SKM-1 (cell line): ENCODE data around the gene CCDC180.
"Not testable (repeated sequence)": the region's sequence is repeated elsewhere in the genome, so short reads cannot be mapped to it uniquely, and the experiment has no call there.

Experiments
- DNase-seq: peaks from one replicate; lab custom pipeline; 2025; ENCODE audit not compliant: unreplicated experiment; lab: John Stamatoyannopoulos, UW

CCDC180 gene

GRCh38 chr9:97310896-97311295 is 3.4 kb downstream of the CCDC180 start:
- no peak for DNase-seq

DNA sequence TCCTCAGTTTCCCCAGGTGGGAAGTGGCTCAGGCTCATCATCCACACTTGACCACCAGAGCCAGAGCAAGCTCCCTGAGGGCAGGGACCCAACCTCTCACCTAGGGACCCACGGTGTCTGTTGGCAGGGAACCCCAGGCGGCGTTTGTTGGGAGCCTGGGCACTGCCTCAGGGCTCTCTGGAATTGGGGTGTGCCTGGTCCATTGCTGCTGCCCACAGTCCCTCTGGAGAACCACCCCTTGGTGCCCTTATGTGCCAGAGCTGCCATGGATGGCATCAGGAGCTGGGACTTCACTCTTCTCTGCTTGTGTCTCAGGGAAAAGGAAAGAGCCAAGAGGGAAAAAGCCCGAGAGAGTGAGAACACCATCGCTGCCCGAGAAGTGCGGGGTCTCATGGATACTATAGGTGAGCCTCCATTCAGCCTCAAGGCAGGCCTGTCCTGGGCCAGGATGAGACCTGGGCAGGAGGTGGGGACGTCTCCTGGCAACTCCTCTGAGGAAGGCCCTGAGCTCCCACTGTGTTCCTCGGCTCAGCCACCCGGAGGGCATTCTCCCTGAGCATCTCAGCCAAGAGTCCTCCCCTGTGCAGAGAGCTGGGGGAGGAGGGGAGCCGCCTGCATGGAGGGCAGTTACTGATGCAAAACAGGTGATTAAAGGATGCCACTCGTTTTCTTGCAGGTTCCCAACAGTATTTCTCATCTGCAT is 4.5 kb downstream of the CCDC180 start:
- no peak for DNase-seq

- no peak for DNase-seq
Observed at GRCh38 chr9:97312556-97312955, 5.1 kb downstream of the CCDC180 start.

- DNase-seq, result no peak
Observed at GRCh38 chr9:97313243-97313642, 5.8 kb downstream of the CCDC180 start.

DNA sequence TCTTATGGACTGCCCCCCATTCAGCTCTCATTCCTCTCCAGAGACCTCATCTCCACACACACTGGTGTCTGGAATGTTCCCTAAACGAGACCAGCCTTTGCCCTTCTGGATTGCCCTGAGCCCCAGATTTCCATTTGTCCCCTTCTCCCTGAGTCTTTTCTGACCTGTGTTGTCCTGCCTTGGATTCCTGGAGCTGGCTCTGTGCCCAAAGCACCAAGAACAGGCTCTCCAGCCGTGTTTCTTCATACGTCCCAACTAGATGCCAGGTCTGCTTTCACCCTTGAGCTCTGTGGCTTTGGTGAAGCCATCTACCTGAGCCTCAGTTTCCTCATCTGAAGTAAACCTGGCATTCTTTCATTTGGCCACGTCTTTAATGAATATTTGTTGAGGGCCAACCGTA is 6.3 kb downstream of the CCDC180 start:
- DNase-seq, result no peak

DNA sequence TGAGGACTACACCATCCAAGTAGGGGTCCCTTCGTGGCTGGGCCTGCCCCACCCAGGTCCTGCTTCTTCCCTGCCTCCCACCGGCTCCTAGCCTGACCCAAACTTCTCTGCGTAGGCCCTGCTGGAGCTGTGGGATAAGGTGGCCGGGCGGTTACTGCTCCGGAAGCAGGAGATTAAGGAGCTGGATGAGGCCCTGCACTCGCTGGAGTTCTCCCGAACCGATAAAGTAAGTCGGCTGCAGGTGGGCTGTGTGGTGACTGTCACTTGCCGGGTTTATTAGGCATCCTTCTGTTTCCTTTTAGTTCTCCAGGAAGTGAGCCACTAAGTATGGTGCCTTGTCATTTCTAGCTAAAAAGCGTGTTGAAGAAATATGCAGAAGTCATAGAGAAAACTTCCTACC is 7.0 kb downstream of the CCDC180 start:
- DNase-seq, result no peak

GRCh38 chr9:97315550-97315949 is 8.1 kb downstream of the CCDC180 start:
- DNase-seq, result no peak

GRCh38 chr9:97316904-97317303 is 9.4 kb downstream of the CCDC180 start:
- DNase-seq, result no peak

DNA sequence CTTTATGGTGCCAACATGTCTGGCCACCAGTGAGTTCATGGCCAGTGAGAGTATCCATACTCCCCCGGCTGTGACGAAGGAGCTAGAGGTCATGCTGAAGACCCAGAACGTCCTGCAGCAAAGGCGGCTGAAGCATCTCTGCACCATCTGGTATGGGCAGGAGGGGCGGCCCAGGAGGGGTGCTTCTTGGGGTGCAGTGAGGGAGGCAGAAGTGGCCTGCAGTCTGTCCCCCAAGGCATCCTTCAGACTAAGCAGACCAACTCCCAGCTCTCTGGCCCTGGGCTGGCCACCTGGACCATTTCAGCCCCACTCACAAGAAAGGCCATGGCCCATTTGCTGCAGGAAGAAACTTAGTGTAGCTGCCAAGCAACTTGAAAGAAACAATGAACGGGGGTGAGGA is 11.0 kb downstream of the CCDC180 start:
- DNase-seq, result no peak

DNA sequence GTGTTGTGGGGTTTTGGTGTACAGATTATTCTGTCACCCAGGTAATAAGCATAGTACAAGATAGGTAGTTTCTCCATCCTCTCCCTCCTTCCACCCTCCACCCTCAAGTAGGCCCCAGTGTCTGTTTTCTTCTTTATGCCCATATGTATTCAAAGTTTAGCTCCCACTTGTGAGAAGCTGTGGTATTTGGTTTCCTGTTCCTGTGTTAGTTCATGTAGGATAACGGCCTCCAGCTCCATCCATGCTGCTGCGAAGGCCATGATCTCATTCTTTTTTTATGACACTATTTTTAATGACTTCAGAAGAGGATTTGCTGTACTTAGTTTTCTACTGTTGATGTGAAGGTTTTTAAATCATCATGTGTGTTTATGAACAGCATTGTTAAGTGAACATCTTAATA is 11.9 kb downstream of the CCDC180 start:
- no peak for DNase-seq

- no peak for DNase-seq
Observed at GRCh38 chr9:97320080-97320642, 12.7 kb downstream of the CCDC180 start.

DNA sequence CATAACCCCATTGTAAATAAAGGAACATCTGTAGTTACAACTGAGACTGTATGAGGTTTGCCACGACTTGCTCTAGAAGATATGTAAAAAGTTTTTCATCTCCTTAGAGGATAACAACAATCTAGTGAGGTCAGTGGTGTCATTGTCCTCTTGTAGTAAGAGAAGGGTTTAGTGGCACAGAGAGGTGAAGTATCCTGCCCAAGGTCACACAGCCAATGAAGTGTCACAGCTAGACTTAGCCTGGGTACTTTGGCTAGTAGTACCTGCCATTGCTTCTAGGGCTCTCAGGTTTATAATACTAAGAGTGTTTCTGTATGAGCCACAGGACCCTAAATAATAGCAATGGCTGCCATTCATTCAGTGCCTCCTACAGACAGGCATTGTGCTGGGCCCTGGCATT is 13.8 kb downstream of the CCDC180 start:
- DNase-seq, result no peak

- DNase-seq, result no peak
Observed at GRCh38 chr9:97321691-97322090, 14.2 kb downstream of the CCDC180 start.

DNA sequence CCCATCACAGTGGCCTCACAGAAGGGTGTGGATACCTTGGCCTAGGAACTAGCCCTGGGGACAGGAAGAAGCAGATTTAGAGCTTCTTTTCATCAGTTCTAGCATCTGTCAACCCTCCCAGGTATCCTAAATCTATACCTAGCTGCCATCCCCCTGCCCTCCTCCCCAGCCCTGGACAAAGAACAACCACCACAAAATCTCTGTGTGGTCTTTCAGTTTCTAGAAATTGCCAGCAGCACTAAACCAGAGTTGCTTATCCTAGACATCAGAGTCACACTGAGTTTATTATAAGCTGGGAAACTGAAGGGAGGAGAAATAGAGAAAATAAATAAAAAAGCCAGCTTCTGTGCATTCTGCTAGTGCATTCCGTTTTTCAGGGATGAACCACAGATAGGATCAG is 14.6 kb downstream of the CCDC180 start:
- DNase-seq, result no peak

- DNase-seq, result no peak
Observed at GRCh38 chr9:97324954-97325353, 17.5 kb downstream of the CCDC180 start.

- no peak for DNase-seq
Observed at GRCh38 chr9:97327562-97327961, 20.1 kb downstream of the CCDC180 start.

- no peak for DNase-seq
Observed at GRCh38 chr9:97332993-97333392, 25.5 kb downstream of the CCDC180 start.

DNA sequence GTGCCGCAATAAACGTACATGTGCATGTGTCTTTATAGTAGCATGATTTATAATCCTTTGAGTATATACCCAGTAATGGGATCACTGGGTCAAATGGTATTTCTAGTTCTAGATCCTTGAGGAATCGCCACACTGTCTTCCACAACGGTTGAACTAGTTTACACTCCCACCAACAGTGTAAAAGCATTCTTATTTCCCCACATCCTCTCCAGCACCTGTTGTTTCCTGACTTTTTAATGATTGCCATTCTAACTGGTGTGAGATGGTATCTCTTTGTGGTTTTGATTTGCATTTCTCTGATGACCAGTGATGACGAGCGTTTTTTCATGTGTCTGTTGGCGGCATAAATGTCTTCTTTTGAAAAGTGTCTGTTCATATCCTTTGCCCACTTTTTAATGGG is 28.2 kb downstream of the CCDC180 start:
- DNase-seq, result not testable (repeated sequence)

- no peak for DNase-seq
Observed at GRCh38 chr9:97348871-97349270, 41.4 kb downstream of the CCDC180 start.

- no peak for DNase-seq
Observed at GRCh38 chr9:97349400-97349799, 41.9 kb downstream of the CCDC180 start.

DNA sequence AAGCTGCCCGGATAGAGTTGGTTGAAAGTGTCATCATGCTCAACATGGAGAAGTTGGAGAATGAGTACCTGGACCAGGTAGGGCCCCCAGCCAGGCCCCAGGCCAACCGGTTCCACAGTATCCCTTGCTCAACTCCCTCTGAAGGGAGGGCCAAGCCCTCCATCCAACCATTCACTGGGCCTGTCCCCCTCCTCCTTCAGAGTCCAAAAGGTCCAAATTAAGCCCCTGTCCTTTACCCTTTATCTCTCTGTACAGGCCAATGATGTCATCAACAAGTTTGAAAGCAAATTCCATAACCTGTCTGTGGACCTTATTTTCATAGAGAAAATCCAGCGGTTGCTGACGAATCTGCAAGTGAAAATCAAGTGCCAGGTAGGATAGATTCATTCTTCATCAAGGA is 47.2 kb downstream of the CCDC180 start:
- no peak for DNase-seq

- no peak for DNase-seq
Observed at GRCh38 chr9:97357056-97357455, 49.6 kb downstream of the CCDC180 start.
